HepG2 (cell line): ENCODE measurements around the gene OSBPL2. TPM values are rescaled to one million over a fixed set of nuclear protein-coding genes. Genes with fewer than 3 reads are reported as not detected.

ENCODE experiments used
- AHR ChIP-seq: IDR thresholded peaks from 2 replicates; pipeline ENCODE4 v1.6.1; 2018; ENCODE audit warnings: missing genetic modification reagents, missing compliant biosample characterization
- ELK4 ChIP-seq: sonication (generic); formaldehyde crosslinking; IDR thresholded peaks from 2 replicates; pipeline ENCODE4 v1.9.0; 2021; ENCODE audit warnings: missing genetic modification reagents, borderline replicate concordance
- EP300 ChIP-seq, 3 experiments: sonication (generic) in 1 of 3; formaldehyde crosslinking in 1 of 3; IDR thresholded peaks; 2 replicates each; pipeline versions ENCODE4 v1.5.1 to v1.6.1; 2011 to 2020; ENCODE audit warnings: low read depth in 2 of 3, low read length in 2 of 3, borderline replicate concordance in 1 of 3, improper control_type of control experiment in 1 of 3, mild to moderate bottlenecking in 1 of 3, missing genetic modification reagents in 1 of 3, moderate library complexity in 1 of 3
- GABPA ChIP-seq, 2 experiments: IDR thresholded peaks; 2 replicates each; pipeline ENCODE4 v1.6.1; 2011 to 2016; ENCODE audit warnings: low read depth in 2 of 2, low read length in 1 of 2, missing biosample characterization in 1 of 2, missing genetic modification characterization in 1 of 2
- NCOA2 ChIP-seq: sonication (generic); formaldehyde crosslinking; IDR thresholded peaks from 2 replicates; pipeline ENCODE4 v1.8.0; 2022; ENCODE audit warnings: inconsistent platforms
- PAX8 ChIP-seq: sonication (generic); formaldehyde crosslinking; IDR thresholded peaks from 2 replicates; pipeline ENCODE4 v1.8.0; 2022; ENCODE audit warnings: mild to moderate bottlenecking, missing genetic modification reagents, borderline replicate concordance
- POLR2AphosphoS5 ChIP-seq: IDR thresholded peaks from 2 replicates; pipeline ENCODE4 v1.6.1; 2012; ENCODE audit warnings: low read depth, low read length
- ZNF205 ChIP-seq: IDR thresholded peaks from 2 replicates; pipeline ENCODE4 v1.6.1; 2018; ENCODE audit warnings: missing biosample characterization, missing genetic modification reagents
- ZNF331 ChIP-seq: sonication (generic); formaldehyde crosslinking; IDR thresholded peaks from 2 replicates; pipeline ENCODE4 v1.4.0; 2020; ENCODE audit warnings: missing genetic modification reagents
- ZNF430 ChIP-seq: sonication (generic); formaldehyde crosslinking; IDR thresholded peaks from 2 replicates; pipeline ENCODE4 v1.9.0; 2021; ENCODE audit warnings: mild to moderate bottlenecking, missing genetic modification reagents
- ZNF713 ChIP-seq: sonication (generic); formaldehyde crosslinking; IDR thresholded peaks from 2 replicates; pipeline ENCODE4 v1.4.0; 2020; ENCODE audit warnings: mild to moderate bottlenecking, missing genetic modification reagents
- ZNF788 ChIP-seq: sonication (generic); formaldehyde crosslinking; IDR thresholded peaks from 2 replicates; pipeline ENCODE4 v1.5.0; 2020; ENCODE audit warnings: mild to moderate bottlenecking, missing genetic modification reagents, borderline replicate concordance
- ZNF841 ChIP-seq: sonication (generic); formaldehyde crosslinking; IDR thresholded peaks from 2 replicates; pipeline ENCODE4 v1.8.1; 2023; ENCODE audit warnings: missing genetic modification reagents, borderline replicate concordance
- polyA plus RNA-seq, 8 experiments: library from polyadenylated mRNA; depleted of rRNA in 3 of 8; stranded (reverse) in 7 of 8; unstranded in 1 of 8; fragments of >200 nt; fragmentation: Illumina TruSeq in 4 of 8; extraction: Trizol in 4 of 8; gene quantifications; 2 replicates each; pipeline versions ENCODE4 v1.2.1 to v1.2.3, GENCODE V29; 2011 to 2016; ENCODE audit warnings: low read depth in 4 of 8, missing spikeins in 1 of 8, mixed read lengths in 1 of 8; ENCODE audit not compliant: insufficient read depth in 1 of 8
- total RNA-seq, 5 experiments: library from RNA; depleted of rRNA; stranded (reverse); fragments of >200 nt; fragmentation: Illumina TruSeq; extraction: Trizol; gene quantifications; 2 replicates each; pipeline ENCODE4 v1.2.3, GENCODE V29; 2016; ENCODE audit warnings: low read depth in 1 of 5
- TF ChIP-seq, protein P1 (sequence below): IDR thresholded peaks from 2 replicates; pipeline ENCODE4 v1.4.0; 2020; ENCODE audit warnings: mild to moderate bottlenecking, missing genetic modification reagents
- TF ChIP-seq, protein P2 (sequence below): sonication (generic); formaldehyde crosslinking; IDR thresholded peaks from 2 replicates; pipeline ENCODE4 v1.4.0; 2020; ENCODE audit warnings: mild to moderate bottlenecking, missing genetic modification reagents
- TF ChIP-seq, protein P3 (sequence below): sonication (generic); formaldehyde crosslinking; IDR thresholded peaks from 2 replicates; pipeline ENCODE4 v1.5.0; 2020; ENCODE audit warnings: missing genetic modification reagents
- TF ChIP-seq, protein P4 (sequence below): IDR thresholded peaks from 2 replicates; pipeline ENCODE4 v1.6.1; 2016; ENCODE audit warnings: mild to moderate bottlenecking, missing biosample characterization, missing genetic modification reagents

OSBPL2 gene
- total and polyA plus RNA-seq, 2 of the 13 experiments (the other 11 are each of a cell fraction or from before 2014, with no cell fraction given): 18.5 to 37.4 TPM

DNA sequence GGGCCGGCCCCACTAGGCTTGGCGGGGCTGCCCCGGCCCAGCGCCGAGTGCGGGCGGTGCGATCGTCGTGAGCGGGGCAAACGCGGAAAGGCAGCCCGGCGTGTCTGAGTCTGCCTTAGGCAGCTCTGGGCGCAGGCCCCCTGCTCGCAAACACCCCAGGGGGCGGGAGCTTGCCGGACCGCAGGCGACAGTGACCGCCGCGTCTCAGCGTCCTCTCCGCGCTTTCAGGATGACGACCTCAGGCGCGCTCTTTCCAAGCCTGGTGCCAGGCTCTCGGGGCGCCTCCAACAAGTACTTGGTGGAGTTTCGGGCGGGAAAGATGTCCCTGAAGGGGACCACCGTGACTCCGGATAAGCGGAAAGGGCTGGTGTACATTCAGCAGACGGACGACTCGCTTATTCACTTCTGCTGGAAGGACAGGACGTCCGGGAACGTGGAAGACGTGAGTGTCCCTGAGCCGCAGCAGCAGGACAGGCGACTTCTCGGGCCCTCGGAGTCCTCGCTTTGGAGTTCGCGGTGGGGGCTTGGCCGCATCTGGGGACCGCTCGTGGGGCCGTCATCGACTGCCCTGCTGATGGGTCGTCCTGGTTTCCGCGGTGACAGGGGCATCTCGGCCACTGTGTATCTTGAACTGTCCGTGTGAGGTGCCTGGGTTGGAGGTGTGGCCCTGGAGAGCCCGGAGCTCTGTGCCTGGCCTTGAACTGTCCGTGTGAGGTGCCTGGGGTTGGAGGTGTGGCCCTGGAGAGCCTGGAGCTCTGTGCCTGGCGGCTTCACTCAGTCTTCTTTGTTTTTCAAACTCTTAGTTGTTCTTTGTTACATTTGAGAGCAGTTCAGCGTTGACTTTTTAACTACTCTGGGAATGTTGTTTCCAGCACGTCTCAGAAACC lies 65.3 kb downstream of the OSBPL2 start (continued):
- TF ChIP-seq, protein P1, sequence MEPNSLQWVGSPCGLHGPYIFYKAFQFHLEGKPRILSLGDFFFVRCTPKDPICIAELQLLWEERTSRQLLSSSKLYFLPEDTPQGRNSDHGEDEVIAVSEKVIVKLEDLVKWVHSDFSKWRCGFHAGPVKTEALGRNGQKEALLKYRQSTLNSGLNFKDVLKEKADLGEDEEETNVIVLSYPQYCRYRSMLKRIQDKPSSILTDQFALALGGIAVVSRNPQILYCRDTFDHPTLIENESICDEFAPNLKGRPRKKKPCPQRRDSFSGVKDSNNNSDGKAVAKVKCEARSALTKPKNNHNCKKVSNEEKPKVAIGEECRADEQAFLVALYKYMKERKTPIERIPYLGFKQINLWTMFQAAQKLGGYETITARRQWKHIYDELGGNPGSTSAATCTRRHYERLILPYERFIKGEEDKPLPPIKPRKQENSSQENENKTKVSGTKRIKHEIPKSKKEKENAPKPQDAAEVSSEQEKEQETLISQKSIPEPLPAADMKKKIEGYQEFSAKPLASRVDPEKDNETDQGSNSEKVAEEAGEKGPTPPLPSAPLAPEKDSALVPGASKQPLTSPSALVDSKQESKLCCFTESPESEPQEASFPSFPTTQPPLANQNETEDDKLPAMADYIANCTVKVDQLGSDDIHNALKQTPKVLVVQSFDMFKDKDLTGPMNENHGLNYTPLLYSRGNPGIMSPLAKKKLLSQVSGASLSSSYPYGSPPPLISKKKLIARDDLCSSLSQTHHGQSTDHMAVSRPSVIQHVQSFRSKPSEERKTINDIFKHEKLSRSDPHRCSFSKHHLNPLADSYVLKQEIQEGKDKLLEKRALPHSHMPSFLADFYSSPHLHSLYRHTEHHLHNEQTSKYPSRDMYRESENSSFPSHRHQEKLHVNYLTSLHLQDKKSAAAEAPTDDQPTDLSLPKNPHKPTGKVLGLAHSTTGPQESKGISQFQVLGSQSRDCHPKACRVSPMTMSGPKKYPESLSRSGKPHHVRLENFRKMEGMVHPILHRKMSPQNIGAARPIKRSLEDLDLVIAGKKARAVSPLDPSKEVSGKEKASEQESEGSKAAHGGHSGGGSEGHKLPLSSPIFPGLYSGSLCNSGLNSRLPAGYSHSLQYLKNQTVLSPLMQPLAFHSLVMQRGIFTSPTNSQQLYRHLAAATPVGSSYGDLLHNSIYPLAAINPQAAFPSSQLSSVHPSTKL (CRISPR knock-in tag): peak; percentile 41
- TF ChIP-seq ZNF331 (CRISPR knock-in tag) (0 out of 2 replicates have a peak, but pooled peaks have one; percentile 2), NCOA2 (peak; percentile 49; the same call in 1 of the 2 replicates), PAX8 (CRISPR knock-in tag) (0 out of 2 replicates have a peak, but pooled peaks have one; percentile 68), POLR2AphosphoS5 (peak; percentile 32; the same call in 1 of the 2 replicates), EP300 (IDR thresholded peaks at IDR 0.05; ENCODE audit: low read depth in 2 of 2, low read length in 2 of 2) (peak; percentile 22 to 45; a peak in 2 of 4 replicates), EP300 (CRISPR knock-in tag; IDR thresholded peaks at IDR 0.05; ENCODE audit: borderline replicate concordance) (peak; percentile 14; the same call in 1 of the 2 replicates), ELK4 (CRISPR knock-in tag) (no peak; the same call in 1 of the 2 replicates), ZNF713 (CRISPR knock-in tag) (peak; percentile 70; the same call in 1 of the 2 replicates), ZNF788 (CRISPR knock-in tag) (peak; percentile 79), ZNF430 (CRISPR knock-in tag) (peak; percentile 87), AHR (peak; percentile 53), ZNF205 (CRISPR knock-in tag) (0 out of 2 replicates have a peak, but pooled peaks have one; percentile 27), ZNF841 (CRISPR knock-in tag) (no peak), GABPA (IDR thresholded peaks at IDR 0.05; ENCODE audit: low read depth, low read length) (peak; percentile 25), GABPA (CRISPR knock-in tag; IDR thresholded peaks at IDR 0.05; ENCODE audit: low read depth) (peak; percentile 63; the same call in 1 of the 2 replicates)
- TF ChIP-seq, protein P2, sequence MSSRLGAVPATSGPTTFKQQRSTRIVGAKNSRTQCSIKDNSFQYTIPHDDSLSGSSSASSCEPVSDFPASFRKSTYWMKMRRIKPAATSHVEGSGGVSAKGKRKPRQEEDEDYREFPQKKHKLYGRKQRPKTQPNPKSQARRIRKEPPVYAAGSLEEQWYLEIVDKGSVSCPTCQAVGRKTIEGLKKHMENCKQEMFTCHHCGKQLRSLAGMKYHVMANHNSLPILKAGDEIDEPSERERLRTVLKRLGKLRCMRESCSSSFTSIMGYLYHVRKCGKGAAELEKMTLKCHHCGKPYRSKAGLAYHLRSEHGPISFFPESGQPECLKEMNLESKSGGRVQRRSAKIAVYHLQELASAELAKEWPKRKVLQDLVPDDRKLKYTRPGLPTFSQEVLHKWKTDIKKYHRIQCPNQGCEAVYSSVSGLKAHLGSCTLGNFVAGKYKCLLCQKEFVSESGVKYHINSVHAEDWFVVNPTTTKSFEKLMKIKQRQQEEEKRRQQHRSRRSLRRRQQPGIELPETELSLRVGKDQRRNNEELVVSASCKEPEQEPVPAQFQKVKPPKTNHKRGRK: 0 out of 2 replicates have a peak, but pooled peaks have one; percentile 42
- TF ChIP-seq, protein P3, sequence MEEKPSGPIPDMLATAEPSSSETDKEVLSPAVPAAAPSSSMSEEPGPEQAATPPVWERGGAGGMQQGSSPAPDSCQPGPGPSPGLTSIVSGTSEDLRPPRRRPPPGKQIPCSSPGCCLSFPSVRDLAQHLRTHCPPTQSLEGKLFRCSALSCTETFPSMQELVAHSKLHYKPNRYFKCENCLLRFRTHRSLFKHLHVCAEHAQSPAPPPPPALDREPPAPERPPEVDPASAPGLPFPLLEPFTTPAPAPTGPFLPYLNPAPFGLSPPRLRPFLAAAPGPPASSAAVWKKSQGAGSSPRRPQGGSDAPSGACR (CRISPR knock-in tag): no peak
- TF ChIP-seq, protein P4, sequence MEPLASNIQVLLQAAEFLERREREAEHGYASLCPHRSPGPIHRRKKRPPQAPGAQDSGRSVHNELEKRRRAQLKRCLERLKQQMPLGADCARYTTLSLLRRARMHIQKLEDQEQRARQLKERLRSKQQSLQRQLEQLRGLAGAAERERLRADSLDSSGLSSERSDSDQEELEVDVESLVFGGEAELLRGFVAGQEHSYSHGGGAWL: peak; percentile 51; the same call in 1 of the 2 replicates
